SKM-1 (cell line): ENCODE data around the gene PALM2AKAP2.

Source experiments
- DNase-seq: peaks from one replicate; lab custom pipeline; 2025; ENCODE audit not compliant: unreplicated experiment; lab: John Stamatoyannopoulos, UW

PALM2AKAP2 gene

DNA sequence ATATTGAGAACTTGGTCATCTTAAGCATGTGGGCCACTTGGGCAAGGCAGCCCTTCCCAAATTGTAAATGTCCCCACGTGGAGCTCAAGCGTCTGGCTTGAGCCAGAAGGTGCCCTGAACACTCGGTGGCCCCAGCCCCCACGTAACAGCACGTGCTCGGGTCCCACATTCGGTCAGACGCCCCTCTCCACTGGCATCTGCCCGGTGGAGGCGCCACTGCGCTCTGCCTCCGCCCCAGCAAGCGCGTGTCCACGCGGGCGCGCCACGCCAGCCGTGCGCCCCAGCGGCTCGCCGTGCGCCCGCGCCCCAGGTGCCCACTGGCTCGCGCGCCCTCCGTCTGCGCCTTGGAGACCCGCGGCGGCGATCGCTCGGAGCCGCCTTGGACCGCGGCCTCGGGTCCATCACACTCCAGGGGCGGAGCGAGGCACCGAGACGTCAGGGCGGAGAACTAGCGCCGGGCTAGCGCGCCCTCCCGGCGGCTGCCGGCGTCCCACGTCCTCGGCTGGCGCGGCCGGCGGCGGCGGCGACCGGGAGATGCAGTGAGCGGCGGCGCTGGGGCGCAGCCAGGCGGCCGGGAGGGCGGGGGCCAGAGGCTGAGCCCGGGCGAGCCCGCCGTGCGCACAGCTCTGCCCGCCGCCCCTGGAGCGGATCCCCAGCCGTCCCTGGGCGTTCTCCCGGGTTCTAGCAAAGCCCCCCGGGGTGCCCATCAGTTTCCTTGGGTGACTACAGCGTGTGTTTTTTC, at the start of gene PALM2AKAP2:
Gene PALM2AKAP2, plus strand, starts transcription at position 488 of the 742 bp plus-strand sequence. CDS start 291 bp downstream, outside the sequence.
- no peak for DNase-seq

DNA sequence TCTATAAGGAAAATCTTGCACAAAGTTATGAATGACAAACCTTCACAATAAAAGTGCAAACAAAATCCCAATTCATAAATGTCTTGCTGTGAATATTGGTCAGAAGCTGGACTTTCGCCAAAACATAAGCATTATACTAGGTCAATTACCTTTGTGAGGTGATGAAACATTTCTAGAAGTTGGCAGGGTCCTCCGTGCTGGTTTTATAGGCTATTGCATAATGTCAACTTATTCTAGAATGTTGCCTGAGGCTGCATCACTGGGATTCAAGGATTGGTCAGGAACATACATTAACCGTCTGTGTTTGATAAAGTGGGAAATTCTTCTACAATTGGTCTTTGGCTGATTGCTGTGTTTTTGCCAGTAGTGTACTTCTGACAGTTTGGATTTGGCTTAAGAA, 49.8 kb upstream of the PALM2AKAP2 start:
- no peak for DNase-seq

DNA sequence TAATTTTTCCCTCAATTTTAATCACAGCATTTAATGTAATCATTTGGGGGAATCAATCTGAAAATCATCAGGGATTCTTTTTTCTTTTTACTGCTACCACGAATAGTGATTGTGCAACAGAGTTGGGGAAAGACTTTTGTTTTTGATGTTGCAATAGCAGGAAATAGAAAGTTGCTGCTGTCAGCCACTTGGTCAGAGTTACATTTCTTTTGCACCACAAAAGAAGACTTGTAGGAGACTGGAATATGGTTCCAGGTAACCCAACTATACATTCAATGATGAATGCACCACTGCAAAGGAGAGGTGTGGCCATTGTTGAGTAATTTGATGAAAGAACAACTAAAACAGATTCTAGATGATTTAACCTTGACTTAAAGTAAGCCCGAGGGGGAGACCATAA, 46.3 kb upstream of the PALM2AKAP2 start:
- peak; percentile 8 for DNase-seq

DNA sequence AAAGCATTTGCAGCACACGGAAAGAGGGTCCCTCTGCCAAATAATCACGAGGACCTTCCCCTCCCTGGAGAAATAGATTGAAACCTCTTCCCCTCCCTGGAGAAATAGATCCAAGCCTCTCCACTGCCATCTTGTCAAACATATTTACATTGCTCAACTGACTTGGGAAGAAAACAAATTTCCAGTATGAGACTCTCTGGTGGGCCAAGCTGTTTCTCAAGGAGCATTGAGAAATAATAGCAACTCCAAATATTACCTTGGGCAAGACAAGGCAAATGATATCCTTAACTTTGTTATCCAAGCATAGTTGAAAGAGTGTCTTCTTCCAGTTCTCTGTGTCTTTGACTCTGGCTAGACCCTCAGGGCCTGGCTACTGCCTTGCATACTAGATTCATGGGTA, 45.2 kb upstream of the PALM2AKAP2 start:
- no peak for DNase-seq

DNA sequence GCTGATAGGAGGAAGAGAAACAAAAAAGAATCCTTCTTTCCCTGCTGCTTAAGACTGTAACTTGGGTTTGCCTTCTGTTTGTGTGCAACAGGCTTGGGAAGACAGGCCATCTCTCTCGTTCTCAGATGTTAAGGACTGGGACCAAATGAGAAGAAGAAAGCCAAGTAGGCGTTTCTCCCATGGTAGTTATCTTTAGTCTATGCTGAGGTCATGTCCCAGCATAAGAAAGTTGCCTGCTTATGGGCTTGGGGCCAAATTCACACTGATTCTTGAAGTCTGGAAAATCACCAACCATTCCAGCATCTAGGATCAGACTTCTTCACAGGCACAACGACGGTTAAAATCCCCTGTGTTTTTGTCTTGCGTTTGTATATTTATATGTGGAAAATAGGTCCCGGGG, 44.2 kb upstream of the PALM2AKAP2 start:
- no peak for DNase-seq

DNA sequence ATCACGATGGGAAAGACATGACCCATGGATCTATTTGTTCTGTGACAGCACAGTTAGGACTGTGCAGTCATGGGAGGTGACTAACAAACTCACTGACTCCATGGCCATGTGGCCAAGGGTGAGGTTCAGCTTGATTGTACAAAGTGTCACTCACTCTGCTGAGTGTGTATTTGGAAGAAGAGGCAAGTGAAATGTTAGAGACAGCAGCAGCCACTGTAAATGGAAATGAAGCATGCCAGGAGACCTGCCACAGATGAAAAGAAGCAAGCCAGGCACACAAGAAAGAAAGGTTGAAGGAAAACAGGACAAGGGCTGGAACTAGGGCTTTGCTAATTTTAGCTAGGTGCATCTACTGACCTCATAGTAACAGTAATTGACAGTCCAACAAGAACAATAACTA, 42.7 kb upstream of the PALM2AKAP2 start:
- DNase-seq = no peak

DNA sequence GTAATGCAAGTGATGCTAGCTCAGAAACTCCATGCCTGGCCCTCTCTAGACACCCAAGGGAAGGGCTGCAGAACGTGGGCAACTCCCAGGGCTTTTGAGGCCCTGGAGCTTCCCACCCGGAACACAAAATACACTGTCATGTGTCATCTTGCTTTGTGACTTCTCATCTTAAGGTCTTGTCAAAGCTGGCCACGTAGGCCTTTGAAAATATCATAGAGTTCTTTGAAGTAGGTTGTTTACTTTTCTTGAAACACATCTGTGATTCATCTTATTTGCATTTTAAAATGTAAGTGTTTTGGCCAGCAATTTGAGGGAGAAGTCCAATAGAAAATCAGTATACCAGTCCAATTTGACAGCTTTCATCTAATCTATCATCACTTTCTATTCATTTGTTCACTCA, 40.2 kb upstream of the PALM2AKAP2 start:
- DNase-seq = no peak

DNA sequence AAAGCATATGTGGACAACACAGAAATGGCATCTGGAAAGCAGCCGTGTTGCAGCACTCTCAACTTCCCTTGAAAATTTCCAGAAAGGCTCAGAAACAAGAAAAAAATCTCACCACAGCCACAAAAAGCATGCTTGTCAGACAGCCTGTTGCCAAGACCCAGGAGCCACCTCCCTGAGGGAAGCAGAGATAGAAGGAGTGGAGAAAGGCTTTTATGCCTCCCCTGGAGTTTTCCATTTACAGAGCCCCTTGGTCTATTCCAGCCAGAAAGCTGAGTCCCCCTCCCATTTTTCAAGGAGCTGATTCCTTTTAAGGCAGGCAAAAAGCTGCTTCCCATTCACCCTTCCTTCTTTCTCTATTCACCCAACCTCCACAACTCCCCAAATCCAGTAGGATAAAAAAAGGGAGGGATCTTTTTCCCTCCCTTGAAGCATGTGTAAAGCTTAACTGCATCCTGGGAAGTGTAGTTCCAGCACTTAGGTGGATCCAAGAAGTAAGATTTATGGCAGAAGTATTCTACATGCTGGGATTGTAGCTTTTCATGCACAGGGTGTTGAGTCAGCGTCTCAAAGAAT, 37.1 kb upstream of the PALM2AKAP2 start:
- no peak for DNase-seq

DNA sequence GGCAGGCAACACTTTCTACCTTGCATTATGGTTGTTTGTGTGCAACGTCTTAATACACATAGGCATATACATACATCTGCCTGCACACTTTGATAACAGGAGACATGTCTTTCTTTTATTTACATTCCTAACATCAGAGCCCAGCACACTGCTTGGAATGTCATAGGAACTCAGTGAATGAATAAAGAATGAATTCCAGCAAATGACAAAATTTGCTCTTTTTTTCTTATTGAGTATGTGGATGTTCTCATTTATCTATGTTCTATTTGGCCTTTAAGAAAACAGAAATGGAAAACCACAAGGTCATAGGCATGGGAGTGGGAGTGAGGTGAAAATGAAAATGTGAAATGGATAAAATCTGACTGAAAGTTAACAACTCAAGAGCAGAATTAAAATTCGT, 36.3 kb upstream of the PALM2AKAP2 start:
- DNase-seq = no peak

DNA sequence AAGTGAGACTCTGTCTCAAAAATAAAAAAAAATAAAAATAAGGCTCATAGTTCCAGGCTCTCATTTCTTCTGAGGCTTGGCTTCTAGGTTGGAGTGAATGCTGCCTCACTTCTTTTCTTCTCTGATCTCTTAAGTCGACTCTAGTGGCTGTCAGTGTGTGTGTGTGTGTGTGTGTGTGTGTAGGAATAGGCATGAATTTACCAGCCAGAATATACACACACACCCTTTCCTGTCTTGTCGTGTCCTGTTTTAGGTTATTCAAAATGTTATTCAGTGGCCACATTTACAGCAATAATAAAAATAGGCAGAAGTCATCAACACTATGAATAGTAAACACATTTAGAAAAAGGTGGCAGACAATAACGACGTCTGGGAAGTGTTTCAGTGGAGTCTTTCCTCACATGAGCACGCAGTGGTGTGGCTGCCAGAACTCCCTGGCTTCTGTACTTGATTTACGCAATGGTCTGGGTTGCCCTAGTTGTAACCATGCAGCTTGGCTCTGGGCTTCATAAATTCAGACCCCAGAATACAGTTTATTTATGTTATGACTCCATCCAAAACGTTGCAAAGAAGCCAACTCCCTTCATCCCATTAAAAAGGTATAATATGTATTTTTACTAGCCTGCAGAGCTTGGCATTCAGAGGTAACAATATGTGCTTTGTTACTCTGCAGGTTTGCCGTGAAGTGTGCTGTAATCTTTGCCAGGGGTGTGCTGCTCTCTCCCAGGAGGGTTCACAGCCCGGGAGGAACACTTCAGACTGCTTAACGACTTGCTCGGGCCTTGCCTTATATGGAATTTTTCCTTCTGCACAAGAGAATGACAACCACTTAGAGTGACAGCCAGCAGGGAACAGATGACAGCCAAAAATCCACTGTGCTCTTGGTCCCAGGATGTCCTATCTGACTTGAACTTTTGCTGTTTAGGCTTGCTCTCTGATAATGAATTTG, 34.4 kb upstream of the PALM2AKAP2 start:
- no peak for DNase-seq

DNA sequence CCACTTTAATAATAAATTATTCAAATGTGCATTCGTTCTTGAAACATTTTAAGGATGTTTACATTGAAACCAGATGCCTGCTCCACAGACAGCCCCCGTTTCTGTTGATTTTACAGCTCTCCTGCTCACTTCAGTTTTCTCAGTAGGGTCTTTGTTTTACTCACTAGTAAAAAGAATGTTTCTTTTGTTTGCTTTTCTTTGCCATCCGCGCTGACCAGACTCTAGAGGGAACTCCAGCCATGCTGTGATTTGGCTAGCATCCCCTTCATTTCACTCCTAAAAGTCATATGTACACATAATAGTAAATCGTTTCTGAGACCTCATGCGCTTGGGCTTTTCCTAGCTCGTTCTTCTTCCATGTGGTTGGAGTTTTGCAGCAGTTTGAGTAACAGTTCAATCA, 28.7 kb upstream of the PALM2AKAP2 start:
- no peak for DNase-seq

DNA sequence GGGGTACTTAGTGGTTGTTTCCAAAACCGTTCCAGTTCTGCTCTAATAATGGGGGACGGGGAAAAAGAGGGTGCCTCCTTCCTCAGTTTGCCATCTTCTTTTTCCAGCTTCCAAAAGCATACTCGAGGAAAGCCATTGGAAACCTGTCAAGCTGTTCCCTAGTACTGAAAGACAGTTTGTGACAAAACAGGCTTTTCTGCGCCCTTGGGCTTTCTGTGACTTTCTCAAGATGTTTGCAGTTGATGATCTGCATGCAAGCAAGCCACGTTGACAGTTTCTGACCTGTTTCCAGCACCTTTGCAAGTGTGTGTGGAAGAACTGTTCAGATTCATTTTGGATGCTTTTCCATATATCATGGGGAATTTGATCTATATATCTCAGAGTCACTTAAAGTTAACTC, 26.7 kb upstream of the PALM2AKAP2 start:
- no peak for DNase-seq

DNA sequence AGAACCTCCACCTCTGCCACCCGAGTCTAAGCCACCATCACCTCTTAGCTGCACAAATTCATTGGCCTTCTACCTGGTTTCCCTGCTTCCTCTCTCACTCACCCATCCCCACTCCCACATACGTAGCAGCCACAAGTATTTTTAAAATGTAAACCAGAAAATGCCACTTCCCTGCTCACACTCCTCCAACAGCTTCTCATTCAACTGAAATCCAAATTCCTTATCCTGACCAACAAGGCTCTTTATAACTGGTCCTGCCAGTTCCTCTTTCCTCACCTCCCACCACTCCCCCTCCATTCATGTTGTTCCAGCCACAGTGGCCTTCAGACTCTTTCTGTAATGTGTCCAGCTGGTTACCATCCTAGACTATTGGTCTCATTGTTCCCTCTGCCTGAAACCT, 25.0 kb upstream of the PALM2AKAP2 start:
- no peak for DNase-seq

DNA sequence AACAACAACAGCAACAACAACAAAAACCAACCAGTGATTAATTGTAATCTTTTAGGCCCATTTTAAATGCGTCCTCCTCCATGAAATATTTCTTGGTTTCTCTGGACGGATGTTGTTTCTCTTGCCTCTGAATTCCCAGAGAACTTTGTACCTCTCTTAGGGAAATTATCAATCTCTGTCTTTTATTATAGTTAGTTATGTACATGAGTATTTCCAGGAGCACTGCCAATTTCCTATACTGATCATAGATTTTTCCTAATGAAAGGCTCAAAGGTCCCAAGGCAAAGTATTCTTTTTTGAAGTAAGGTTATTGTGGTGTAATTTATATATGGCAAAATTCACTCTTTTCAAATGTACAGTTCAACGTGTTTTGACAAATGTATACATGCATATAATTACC, 20.4 kb upstream of the PALM2AKAP2 start:
- no peak for DNase-seq

DNA sequence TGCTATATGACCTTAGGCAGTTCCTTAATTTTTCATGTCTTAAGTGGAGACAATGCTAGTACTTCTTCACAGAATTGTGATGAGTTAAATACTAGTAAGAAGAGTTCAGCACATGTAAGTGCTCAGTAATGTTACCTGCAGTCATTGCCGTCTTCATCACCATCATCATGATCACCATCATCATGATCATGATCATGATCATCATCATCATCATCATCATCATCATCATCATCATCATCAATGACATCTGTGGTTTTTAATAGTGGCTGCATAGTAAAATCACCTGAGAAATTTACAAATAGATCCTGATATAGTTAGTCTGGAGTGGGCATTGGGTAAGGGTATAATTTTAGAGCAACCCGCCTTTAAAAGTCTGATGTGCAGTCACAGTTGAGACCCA, 14.7 kb upstream of the PALM2AKAP2 start:
- no peak for DNase-seq

DNA sequence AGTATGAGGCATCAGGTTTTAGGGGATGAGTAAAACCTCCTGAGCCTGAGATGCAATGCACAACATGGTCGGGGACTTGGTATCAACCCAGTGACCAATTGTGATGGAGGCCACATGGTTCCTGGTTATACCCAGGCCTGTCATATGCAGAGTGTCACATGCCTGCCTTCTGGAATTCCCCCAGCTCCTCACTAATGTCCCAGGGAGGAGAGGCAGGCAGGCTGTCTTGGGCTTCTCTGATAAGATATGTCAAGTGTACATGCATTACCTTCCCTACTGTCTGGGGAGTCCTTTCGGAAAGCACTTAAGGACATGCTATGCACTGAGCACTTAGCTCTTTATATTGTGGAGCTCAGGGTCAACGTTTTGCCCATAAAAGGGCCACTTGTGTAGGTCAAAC, 14.2 kb upstream of the PALM2AKAP2 start:
- DNase-seq = no peak

DNA sequence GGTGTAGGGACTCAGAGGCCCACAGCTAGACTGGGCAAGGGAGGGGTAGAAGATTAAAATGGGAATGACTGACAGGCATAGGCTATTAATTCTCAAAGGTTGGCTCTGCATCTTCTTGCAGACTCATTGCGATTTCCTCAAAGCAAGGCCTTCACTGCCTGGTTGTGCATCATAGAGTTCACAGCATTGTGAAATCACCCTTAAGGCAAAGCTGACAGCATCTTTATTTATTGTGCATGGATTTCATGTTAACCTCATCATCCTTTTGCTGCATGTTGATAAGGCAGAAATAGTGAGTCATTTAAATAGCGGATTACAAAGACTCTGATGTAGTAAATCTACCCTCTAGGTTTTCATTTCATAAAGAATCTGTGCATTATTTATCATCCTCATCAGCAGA, 13.6 kb upstream of the PALM2AKAP2 start:
- DNase-seq = no peak

DNA sequence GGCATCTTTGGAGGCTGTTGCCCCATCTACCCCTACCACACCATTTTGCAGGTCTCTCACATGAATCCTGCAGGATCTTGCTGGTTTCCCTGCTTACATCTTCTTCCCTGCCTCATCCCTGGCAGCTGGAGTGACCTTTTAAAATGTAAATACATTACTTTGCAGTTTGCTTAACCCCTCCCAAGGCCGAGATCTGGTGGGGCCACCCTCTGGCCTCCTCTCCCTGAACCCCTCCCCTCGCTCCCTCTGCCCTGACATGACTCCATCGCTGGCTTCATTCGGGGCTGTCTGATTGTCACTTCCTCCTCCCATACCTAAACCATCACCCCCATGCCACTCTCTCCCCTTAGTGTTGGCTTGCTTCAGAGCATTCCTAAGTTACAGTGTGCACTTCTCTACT, 12.6 kb upstream of the PALM2AKAP2 start:
- no peak for DNase-seq

DNA sequence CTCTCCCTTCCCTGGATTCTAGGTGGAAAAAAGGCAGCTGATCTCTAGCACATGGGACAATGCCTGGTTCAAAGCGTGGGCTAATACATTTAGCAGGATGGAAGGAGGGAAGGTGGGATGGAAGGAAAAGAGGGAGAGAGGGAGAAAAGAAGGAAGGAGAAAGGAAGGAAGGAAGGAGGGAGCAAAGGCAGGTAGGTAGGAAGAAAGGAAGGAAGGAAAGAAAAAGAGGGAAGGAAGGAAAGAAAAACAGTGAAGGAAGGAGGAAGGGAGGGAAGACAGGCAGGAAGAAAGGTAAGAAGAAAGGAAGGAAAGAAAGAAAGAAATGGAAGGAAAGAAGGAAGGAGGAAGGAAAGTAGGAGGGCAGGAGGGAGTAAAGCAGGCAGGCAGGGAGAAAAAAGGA, 12.2 kb upstream of the PALM2AKAP2 start:
- DNase-seq = no peak

DNA sequence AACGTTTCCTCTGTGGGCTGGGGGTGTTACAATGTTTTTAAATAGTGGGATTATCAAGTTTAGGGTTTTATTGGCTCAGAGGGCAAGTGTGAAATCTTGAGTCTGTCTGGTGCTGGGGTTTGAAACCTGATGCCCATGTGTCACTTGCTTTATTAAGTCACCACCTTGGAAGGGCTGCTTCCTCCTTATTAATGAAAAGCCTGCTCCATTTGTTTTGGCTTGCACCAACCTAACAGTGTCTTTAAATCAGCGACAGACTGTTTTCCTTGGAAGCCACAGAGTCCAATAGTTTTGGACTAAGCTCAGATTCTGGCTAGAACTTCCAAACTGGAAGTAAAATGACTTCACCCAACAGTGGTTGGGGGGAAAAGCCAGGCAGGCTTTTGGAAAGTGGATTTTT, 10.7 kb upstream of the PALM2AKAP2 start:
- DNase-seq = no peak

DNA sequence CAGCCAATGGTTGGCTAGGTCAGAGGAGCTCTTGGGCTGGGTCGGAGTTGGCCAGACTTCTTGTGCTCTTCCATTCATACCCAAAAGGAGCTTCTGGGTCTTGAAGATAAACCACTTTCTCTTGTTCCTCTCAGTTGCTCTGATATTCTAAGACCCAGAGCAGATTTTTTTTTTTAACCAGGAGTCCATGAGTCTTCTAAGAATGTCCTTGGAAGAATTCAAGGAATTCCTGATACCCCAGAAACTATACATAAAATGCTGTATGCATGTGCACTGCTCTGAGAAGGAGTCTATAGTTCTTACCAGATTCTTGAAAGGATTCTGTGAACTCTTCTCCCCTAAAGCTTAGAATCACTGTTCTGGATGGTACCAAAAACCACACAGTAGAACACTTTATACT, 9.9 kb upstream of the PALM2AKAP2 start:
- no peak for DNase-seq

DNA sequence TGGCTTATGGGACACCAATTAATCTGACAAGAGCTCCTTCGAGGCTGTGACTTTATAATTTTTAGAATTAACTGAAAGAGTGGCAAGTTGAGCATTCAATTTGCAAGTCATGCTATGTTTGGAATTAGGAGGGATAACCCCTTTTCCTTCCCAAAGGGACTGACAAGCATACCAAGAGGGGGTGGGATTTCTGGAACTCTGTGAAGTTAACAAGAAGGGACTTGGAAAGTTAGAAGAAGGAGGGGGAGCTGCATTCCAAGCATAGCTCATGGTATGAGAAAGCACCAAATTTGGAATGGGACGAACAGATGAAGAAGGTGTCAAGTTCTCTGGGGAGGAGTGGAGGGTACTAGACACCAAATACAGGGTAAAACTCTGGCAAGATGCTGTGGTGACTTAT, 8.9 kb upstream of the PALM2AKAP2 start:
- DNase-seq = no peak
